ENCODE measurements around the gene RALA.
"Not testable (repeated sequence)": the region's sequence is repeated elsewhere in the genome, so short reads cannot be mapped to it uniquely, and the experiment has no call there.

RALA gene

DNA sequence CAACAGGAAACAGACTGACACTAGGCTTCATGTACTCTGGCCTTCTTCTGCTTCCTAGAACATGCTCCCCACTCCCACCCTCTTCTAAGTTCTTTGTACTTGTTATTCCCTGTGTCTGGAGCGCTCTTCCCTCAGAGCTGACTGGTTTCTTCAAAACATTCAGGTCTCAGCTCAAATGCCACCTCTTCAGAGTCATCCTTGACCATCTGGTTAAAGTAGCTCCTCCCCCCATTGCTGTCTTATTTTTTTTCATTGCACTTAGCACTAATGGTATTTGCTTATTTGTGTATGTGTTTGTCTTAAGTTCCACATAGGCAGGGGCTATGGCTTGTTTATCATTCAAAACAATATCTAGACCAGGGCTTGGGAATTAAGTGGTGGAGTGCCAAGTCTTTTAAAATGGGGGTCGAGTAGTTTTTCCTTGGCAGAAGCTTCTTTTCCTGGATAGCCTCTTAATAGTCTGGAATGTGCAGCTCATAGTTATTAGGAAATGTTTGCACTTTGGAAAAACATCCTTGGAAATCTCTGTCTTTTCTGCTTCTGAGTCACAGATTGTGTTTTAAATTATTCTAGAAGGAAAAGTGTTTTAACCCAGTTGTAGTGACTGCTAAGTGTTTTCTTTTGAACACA is 60.0 kb downstream of the RALA start:
- TF ChIP-seq CTCF (IDR thresholded peaks at IDR 0.05; ENCODE audit: extremely low read depth, missing control alignments): no peak
- DNase-seq (ENCODE audit: low spot score): no peak

DNA sequence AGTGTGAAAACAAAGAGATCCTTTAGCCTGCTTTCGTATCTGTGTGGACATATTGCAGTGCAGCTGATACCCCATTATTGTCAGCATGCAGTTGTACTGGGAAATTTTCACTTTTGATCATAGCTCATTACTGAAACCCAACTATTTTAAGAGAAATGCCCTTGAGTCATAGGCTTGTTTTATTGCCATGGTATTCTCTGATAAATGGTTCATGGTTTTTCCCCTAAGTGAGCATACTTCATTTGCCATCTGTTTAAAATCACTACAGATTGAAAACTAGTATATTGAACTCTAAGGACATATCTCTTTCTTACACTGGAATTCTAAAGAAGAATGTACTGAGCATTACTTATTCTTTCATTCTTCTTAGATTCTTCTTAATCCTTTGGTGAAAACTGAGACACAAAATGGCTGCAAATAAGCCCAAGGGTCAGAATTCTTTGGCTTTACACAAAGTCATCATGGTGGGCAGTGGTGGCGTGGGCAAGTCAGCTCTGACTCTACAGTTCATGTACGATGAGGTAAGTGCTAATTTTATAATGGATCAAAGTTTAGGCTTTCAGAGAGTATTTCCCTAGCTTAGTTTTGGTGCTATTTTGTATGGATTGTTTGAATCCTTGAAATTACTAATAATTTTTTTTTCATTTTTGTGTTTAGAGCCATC is 63.0 kb downstream of the RALA start:
- TF ChIP-seq CTCF (IDR thresholded peaks at IDR 0.05; ENCODE audit: extremely low read depth, missing control alignments): no peak
- peak; percentile 52 for DNase-seq (ENCODE audit: low spot score)

DNA sequence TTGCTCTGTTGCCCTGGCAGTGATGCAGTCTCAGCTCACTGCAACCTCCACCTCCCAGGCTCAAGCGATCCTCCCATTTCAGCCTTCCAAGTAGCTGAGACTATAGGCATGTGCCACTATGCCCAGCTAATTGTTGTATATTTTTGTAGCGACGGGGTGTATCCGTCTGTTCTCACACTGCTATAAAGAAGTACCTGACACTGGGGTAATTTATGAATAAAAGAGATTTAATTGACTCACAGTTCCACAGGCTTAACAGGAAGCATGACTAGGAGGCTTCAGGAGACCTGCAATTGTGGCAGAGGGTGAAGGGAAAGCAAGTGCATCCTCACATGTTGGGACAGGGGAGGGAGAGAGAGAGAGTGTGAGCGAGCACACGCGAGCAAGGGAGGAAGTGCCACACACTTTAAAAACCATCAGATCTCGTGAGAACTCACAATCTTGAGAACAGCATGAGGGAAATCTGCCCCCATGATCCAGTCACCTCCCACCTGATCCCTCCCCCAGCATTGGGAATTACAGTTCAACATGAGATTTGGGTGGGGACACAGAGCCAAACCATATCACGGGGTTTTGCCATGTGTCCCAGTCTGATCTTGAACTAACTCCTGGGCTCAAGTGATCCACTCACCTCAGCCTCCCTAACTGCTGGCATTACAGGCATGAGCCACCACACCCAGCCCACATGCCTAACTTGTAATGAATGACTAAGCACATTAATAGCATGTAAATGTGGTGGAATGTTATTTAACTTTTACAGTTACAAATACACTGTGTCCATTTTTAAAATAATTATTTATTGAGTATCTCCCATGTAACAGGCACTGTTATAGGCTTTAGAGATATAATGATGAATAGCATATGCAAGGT is 65.5 kb downstream of the RALA start:
- TF ChIP-seq CTCF (IDR thresholded peaks at IDR 0.05; ENCODE audit: extremely low read depth, missing control alignments): no peak
- DNase-seq (ENCODE audit: low spot score): no peak

GRCh38 chr7:39691821-39692220 is 68.4 kb downstream of the RALA start:
- no peak for DNase-seq (ENCODE audit: low spot score)
- TF ChIP-seq CTCF (IDR thresholded peaks at IDR 0.05; ENCODE audit: extremely low read depth, missing control alignments): no peak

GRCh38 chr7:39693086-39693485 is 69.7 kb downstream of the RALA start:
- not testable (repeated sequence) for DNase-seq (ENCODE audit: low spot score)

DNA sequence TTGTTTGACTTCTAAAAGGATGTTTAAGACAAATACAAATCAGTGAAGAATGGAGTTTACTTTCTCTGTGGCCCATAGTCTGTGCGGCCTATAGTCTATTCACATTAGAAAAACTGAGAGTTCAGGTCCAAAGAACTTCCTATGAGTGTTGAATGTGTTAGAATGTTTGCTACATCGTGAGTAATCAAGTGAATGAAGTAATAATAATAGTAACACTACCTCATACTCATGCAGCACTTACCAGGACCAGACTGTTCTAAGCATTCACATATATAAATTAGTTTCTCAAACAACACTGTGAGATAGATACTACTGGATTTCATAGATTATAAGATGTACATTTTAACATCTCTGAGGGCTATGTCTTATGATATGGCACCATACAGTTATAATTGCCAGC is 70.4 kb downstream of the RALA start:
- no peak for TF ChIP-seq CTCF (IDR thresholded peaks at IDR 0.05; ENCODE audit: extremely low read depth, missing control alignments)

DNA sequence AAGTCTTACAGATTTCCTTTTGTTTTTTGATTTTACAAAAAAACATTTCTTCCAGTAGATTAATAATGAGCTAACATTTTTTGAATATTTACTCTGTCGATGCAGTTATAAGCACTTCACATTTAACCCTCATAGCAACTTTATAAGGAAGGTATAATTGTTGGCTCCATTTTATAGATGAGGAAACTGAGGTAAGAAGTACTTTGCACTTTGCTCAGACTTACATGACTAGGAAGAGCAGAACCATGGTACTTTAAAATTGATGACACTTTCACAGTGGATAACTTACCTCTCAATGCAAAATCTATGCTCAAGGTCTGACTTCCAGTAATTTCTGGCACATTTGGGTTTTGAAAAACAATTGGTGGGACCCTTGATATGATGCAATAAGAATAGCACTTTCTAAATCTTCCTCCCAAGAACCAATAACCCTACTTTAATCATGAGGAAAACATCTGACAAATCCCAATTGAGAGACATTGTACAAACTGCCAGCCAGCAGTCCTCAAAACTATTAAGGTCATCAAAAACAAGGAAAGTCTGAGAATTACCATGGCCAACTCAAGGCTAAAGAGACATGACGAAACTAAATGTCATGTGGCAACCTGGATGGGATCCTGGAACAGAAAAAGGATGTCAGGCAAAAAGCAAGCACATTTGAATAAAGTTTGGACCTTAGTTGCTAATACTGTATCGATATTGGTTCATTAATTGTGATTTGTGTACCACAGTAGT is 72.6 kb downstream of the RALA start:
- no peak for TF ChIP-seq CTCF (IDR thresholded peaks at IDR 0.05; ENCODE audit: extremely low read depth, missing control alignments)
- DNase-seq (ENCODE audit: low spot score): no peak

More for the DNA sequence above, 70.4 kb downstream of the RALA start:
- no peak for DNase-seq (ENCODE audit: low spot score)
